HG03135 (cell line): ENCODE data around the gene TRIM64.
"Not testable (repeated sequence)": the region's sequence is repeated elsewhere in the genome, so short reads cannot be mapped to it uniquely, and the experiment has no call there.

Source experiments
- ATAC-seq: cut with Tn5 transposase; IDR thresholded peaks from one replicate; pipeline ENCODE4 v1.9.1; 2021; ENCODE audit warnings: mild to moderate bottlenecking, moderate library complexity; ENCODE audit not compliant: unreplicated experiment

Gene TRIM64

DNA sequence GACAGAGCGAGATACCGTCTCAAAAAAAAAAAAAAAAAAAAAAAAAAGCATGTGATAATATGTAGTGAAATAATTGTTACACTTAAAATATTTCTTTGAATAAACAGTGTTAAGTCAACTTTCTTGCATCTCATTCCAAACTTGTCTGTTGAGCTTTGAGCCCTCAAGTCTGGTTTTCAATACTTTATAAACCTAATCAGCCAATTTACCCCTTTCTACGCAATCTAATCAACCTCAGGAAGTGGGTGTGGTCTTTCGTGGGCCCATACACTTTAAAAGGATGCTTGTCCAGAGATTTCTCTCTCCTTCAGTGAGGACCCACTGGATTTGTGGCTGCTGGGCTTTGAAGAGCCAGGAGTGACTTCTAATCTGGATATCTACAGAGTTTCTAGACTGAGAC is at the start of gene TRIM64:
Gene TRIM64 (plus strand): TSS at position 301 of the 400 bp plus-strand sequence. CDS start 2,467 bp downstream, outside the sequence.
- ATAC-seq: not testable (repeated sequence)

- no peak for ATAC-seq
Measured at GRCh38 chr11:89922195-89922660, 43.6 kb upstream of the TRIM64 start, which contains the start of gene TRIM49D1. Gene TRIM49D1 (minus strand): TSS chr11:89922245. CDS start chr11:89917710, 4,535 bp downstream.

DNA sequence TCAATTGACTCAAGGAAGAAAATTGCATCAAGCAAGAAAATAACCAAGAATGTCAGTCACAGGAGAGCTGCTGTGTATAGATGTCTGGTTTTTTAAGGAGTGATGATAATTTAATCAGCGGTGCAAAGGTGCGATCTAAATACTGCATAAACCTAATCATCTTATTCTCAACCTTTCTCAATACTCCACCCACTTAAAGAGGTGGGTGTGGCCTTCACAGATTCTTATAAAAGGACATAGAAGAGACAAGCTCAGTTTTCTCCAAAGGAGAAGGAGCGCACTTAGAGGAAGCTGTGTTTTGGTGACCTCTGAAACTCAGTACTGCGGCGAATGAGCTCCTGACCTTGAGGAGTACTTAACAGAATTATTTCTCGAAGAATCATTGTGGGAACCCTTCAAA is 42.1 kb upstream of the TRIM64 start, which contains the start of gene TRIM49D2:
Gene TRIM49D2 (plus strand): TSS at position 301 of the 400 bp plus-strand sequence. CDS start 2,698 bp downstream, outside the sequence.
- not testable (repeated sequence) for ATAC-seq

DNA sequence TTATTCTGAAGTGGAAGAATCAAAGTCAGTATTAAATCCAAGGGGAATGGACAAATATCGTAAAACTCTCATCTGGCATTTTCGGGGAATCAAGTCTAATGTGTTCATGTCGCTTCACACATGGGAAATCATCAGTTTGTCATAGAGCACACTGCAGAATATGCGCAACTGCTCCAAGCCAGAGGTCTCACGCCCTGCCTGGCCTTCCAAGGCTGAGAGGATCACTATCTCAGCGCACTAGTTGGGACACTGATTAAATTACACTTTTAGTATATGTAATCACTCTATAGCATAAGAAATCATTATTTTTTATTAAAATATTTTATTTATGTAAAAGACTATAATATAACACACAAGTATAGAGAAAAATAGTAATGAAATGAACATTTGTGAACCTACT is 5.0 kb upstream of the TRIM64 start:
- not testable (repeated sequence) for ATAC-seq
